GM21619 (cell line): ENCODE results near the gene SRGAP2C.
"Not testable (repeated sequence)": the region's sequence is repeated elsewhere in the genome, so short reads cannot be mapped to it uniquely, and the experiment has no call there.

Experiments used
- ATAC-seq: cut with Tn5 transposase; IDR thresholded peaks from one replicate; pipeline ENCODE4 v1.9.1; 2021; ENCODE audit not compliant: unreplicated experiment

The SRGAP2C gene

DNA sequence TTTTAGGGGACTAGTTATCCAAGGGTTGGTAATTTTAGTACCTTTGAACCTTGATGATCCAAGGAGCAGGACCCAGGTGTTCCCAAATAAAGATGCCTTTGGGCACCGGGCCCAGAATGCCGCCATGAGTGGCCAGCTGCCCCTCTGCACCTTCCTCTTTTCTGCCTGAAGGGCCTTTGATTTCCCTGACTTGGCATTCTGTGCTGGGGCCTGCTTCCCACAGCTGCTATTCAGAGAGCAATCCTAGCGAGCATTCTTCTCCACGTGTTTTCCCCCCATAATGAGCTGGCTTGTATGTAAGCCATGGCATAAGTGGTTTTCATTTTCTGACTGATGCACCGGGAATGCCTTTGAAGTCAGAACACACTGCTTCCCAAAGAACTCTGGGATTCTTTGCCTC is 184.1 kb downstream of the SRGAP2C start:
- not testable (repeated sequence) for ATAC-seq

DNA sequence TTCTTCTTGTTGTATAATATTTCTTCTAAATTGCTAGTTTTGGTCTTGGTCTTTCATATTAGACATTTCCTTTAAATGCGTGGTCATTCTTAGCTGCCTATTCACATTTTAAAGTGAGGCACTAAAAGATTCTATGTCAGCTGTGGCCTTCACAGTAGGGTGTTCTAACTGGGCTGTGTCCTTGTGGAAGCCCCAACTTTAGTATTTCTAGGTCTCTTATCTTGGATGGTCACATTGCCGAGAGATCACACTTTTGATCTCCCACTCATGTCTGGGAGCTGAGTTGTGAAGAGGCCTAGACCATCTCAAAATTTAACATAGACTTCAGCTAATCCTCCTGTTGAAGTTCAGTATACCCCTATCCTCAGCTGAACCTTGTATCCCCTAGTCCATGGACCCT is 185.2 kb downstream of the SRGAP2C start:
- not testable (repeated sequence) for ATAC-seq

DNA sequence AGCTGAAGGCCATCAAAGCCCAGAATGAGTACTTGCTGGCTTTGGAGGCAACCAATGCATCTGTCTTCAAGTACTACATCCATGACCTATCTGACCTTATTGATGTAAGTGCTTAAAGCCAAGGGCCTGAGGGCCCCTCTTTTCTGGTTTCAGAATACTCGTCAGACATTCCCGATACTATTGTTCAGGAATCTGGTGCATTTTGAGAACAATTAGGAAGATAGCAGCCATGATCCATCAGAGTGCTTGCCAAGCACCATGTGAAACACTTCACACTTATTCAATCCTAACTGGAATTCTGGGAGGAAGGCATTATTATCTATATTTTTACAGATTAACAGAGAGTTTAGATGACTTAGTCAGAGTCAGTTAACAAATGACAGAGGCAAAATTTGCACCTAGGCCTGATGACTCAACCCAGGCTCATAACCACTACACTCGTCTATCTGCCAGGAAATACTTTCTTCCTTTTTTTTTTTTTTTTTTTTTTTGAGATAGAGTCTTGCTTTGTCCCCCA is 190.1 kb downstream of the SRGAP2C start:
- ATAC-seq, result not testable (repeated sequence)

DNA sequence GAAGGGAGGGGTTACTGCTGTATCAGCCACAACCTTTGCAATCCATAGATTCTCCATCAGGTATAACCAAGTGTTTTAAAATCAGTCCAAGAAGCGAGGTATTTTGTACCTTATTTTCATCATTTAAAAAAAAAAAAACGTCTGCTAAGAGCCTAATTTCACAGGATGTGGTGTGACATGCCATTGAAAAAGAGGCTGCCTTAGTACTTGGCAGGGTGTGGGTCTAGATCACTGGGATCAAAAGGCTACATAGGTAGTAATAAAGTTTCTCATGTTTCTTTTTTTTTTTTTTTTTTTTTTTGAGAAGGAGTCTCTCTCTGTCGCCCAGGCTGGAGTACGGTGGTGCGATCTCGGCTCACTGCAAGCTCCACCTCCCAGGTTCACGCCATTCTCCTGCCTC is 192.2 kb downstream of the SRGAP2C start:
- ATAC-seq, result not testable (repeated sequence)

DNA sequence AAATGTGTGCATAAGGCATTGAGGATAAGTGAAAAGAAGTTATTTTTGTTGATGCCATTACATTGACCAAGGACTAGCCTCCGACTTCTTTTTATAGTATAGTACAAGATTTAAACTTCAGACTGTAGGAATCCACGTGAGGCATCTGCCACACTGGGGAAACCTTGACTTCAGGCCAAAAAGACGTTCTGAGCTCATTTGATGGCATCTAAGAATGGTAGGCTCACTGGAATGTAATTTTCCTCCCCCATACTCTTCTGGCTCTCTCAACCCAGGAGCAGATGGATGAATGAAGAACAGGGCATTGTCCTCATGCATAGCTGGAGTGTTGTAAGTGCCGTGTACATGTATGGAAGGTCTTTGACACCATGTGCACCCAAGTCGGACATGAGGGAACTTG is 194.0 kb downstream of the SRGAP2C start:
- ATAC-seq, result not testable (repeated sequence)

DNA sequence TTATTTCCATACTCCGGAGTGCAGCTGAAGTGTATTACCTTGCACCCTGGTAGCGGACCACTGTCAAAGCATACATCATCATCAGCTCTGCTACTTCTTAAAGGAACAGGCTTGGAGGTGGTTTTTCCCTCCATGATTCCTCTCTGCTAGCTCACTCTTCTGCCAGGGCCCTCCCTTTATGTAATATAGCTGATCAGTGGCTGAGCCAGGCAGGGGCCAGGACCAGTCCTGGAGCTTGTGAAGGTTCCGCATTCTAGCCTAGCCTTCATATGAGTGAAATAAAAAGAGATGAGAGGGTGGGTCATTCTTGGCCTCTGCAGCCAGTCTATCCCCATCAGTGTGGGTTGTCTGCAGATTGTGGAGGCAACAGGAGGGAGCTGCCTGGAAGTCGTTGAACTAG is 200.0 kb downstream of the SRGAP2C start:
- not testable (repeated sequence) for ATAC-seq

DNA sequence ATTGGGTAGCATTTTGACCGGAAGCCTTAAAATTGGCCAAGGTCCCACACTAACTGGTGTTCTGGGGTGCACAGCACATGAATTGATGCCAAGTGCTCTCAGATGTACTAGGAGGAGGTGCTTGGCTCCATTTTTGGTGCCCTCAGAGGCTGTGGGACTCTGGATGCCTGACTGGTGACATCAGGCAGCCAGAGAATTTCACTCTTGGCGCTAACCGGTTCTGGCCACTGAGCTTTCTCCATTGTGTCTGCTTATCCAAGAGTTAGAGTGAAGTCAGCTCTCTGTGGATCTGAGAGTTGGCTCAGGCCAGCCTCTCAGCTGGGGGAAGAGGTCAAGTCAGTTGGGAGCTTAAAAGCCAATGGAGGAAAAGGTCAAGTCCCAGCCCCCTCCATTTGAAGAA is 200.4 kb downstream of the SRGAP2C start:
- ATAC-seq, result not testable (repeated sequence)

DNA sequence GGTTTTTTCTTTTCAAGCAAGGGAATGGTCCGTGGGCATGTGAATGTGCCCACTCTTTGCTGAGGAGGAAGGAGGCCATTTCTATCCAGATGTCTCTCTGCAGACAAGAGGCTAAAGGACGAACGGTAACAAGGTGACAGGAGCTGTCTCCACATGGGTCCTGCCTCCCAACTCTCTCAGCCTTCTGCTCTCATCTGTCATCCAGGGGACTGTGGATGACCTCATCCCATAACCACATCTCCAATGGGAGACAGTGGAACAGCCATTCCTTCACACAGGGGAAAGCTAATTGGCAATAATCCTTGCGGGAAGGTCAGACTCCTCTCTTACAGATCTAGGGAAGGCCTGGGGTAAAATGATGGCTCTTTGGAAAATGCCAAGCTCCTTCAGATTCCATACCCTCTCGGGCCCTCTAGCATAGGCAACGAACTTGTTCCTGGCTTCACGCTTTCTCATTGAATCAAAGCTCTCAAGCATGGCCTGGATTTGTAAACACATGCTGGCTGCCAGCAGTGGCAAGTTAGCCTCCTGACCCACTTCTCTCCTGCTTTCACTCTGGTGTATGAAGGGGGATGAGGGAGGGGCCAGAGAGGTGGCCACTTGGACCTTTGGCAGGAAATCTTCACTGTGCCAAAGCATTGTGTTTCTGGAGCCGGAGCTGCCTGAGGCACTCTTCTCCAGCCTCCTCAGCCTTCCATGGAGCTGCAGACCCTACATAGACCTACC is 201.0 kb downstream of the SRGAP2C start:
- not testable (repeated sequence) for ATAC-seq

DNA sequence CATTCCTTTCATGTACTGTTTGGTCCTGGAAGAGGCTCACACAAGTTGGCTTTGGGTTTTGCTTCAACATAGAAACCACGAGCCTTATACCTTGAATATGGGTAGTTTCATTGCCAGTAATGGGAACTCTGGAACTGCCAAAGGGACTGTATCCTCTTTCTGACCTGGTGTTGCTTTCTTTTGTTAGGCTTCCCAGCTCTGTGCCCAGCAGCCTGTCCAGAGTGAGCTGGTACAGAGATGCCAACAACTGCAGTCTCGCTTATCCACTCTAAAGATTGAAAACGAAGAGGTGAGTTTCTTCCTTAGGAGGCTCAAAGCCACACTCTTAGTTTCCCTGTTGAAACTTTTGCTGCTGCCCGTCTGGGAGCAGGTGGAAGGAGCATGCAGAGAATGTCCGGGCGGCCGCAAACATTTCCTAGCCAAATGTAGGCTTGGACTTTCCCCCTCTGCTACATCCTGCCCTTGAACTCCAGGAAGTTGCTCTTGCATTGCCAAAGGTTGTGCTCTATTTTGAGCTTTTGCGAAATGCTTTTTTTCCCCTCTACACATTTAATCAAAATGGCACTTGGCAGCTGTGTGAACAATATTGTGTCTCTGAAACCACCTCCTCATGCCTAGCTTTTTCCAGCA is 201.7 kb downstream of the SRGAP2C start:
- ATAC-seq, result not testable (repeated sequence)

DNA sequence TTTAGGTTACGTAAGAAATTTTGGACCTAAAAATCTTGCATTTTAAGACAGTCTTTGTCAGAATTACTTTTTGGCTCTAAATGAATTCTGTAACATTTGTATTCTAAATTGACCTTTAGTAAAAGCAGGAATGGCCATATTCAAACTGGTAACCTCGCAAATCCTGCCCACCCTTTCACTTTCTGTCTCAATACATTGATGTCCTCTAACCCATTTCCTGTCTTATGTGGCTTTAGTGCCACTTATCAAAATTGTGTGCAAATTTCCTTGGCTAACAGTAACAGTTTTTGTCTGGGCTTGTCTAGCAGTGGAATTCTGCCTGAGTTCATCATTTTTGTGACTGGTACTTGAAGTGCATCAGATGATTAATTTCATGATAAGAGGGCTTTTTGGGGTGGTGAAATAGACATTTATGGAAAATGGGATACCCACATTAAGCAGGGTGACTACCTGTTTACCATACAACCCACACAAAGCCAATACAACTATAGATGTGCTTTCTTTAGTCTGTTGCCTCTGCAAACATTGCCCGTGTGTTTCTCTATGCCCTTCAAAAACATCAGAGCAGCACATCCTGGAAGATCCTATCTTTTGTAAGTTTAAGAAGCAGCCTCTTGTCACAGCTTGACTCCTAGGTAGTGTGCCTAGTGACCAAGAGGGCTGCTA is 205.3 kb downstream of the SRGAP2C start:
- ATAC-seq, result not testable (repeated sequence)

DNA sequence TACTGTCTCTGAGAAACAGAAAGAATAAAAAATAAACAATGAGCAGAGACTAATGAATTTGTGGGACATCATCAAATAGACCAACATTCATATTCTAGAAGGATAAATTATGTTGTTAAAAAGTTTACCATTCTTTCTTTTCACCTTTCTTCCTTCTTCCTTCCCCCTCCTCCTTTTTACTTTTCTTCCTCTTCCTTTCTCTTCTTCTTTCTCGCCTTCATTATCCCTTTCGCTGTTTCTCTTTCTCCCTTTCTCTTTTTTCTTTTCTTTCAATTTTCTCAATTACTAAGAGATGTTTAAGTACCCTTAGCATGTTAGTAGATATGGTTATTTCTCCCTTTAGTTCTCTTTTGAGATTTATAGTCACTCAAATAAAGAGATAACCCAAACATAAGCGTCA is 207.4 kb downstream of the SRGAP2C start:
- ATAC-seq, result not testable (repeated sequence)

DNA sequence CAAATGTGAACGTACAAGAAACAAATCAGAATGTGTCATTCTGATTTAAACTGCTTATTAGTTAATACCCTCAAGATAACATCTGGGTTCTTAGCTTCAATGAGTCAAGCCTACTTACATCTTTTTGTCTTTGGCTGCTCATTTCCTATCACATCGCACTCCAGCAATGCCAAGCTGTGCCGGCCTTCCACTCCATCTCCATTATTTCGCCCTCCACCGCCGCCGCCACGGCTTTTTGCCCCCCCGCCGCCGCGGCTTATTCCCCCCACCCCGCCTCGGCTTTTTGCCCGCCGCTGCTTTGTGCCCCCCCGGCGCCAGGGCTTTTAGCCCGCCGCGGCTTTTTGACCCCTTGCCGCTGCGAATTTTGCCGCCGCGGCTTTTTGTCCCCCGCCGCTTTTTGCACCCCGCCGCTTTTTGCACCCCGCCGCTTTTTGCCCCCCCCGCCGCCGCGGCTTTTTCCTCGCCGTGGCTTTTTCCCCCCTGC is 211.0 kb downstream of the SRGAP2C start:
- not testable (repeated sequence) for ATAC-seq

DNA sequence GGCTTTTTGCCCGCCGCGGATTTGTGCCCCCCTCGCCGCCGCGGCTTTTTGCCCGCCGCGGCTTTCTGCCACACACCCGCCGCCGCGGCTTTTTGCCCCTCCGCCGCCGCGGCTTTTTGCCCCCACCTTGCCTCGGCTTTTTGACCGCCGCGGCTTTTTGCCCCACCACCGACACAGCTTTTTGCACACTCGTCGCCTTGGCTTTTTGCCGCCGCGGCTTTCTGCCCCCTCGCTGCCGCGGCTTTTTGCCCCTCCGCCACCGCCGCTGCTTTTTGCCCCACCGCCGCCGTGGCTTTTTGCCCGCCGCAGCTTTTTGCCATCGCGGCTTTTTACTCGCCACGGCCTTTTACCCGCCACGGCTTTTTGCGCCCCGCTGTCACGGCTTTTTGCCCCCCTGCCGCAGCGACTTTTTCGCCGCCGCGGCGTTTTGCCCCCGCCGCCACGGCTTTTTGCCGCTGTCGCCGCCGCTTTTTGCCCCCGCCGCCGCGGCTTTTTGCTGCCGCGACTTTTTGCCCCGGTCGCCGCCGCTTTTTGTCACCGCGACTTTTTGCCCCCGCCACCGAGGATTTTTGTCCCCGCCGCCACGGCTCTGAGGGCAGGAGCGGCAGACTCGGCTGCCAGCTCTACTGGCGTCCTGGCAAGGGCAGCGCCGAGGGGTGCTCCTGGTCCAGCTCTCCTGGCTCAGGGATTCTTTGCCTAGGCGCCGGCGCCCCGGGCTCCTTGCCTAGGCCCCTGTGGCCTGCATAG is 211.7 kb downstream of the SRGAP2C start:
- ATAC-seq, result not testable (repeated sequence)

DNA sequence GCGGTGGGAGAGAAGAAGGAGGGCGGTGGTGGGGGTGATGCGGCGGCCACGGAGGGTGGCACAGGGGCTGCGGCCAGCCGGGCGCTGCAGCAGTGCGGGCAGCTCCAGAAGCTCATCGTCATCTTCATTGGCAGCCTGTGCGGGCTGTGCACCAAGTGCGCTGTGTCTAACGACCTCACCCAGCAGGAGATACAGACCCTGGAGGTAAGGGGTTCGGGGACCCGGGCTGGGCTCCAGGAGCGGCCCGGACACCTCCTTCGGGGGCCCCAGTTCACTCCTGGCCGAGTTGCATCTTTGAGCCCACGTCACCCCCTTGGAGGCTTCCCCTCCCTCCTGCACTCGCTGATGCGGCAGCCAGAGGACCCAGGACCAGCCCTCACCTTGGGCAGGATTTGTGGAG is 212.3 kb downstream of the SRGAP2C start:
- ATAC-seq, result not testable (repeated sequence)

DNA sequence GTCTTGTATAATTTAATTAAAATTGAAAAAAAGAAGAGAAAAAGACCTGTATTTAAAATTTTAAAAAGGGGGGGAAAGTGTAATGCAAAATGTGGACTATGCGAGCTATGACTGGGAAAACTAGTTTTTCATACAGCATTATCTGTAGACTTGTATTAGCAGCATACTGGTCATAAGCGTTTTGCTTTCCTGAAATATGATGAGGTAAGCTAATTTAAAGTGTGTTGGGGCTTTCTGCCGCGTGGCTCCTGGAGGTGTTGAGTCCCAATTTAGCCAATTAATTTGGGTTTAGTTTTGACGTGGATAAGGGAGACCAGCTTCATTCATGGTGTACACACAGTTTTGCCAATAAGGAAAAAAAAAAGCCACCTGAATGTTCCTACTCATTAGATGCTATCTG is 214.4 kb downstream of the SRGAP2C start:
- ATAC-seq, result not testable (repeated sequence)

DNA sequence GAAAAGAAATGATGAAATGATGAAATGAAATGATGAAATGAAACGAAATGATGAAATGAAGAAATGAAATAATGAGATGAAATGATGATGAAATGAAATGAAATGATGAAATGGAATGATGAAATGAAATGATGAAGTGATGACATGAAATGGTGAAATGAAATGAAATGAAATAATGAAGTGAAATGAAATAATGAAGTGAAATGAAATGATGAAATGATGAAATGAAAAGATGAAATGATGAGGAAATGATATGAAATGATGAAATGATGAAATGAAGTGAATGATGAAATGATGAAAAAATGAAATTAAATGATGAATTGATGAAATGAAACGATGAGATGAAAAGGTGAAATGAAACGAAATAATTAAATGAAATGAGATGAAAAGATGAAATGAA is 215.3 kb downstream of the SRGAP2C start:
- ATAC-seq, result not testable (repeated sequence)

DNA sequence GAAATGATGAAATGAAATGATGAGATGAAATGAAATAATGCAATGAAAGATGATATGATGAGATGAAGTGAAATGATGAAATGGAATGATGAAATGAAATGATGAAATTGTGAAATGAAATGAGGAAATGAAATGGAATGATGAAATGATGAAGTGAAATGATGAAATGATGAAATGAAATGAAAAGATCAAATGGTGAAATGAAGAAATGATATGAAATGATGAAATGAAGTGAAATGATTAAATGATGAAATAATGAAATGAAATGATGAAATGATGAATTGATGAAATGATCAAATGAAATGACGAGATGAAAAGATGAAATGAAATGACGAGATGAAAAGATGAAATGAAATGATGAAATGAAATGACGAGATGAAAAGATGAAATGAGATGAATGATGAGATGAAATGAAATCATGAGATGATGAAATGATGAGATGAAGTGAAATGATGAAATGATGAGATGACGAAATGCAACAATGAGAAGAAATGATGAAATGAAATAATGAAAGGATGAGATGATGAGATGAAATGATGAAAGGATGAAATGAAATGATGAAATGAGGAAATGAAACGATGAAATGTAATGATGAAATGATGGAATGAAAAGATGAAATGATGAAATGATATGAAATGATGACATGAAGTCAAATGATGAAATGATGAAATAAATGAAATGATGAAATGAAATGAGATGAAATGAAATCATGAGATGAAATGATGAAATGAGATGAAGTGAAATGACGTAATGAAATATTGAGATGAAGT is 216.0 kb downstream of the SRGAP2C start:
- not testable (repeated sequence) for ATAC-seq

DNA sequence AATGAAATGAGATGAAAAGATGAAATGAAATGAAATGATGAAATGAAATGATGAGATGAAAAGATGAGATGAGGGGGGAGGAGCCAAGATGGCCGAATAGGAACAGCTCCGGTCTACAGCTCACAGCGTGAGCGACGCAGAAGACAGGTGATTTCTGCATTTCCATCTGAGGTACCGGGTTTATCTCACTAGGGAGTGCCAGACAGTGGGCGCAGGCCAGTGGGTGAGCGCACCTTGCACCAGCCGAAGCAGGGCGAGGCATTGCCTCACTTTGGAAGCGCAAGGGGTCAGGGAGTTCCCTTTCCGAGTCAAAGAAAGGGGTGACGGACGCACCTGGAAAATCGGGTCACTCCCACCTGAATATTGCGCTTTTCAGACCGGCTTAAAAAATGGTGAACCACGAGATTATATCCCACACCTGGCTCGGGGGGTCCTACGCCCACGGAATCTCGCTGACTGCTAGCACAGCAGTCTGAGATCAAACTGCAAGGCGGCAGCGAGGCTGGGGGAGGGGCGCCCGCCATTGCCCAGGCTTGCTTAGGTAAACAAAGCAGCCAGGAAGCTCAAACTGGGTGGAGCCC is 216.7 kb downstream of the SRGAP2C start:
- not testable (repeated sequence) for ATAC-seq

DNA sequence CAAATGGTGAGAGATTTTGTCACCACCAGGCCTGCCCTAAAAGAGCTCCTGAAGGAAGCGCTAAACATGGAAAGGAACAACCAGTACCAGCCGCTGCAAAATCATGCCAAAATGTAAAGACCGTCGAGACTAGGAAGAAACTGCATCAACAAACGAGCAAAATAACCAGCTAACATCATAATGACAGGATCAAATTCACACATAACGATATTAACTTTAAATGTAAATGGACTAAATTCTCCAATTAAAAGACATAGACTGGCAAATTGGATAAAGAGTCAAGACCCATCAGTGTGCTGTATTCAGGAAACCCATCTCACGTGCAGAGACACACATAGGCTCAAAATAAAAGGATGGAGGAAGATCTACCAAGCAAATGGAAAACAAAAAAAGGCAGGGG is 218.5 kb downstream of the SRGAP2C start:
- ATAC-seq, result not testable (repeated sequence)

DNA sequence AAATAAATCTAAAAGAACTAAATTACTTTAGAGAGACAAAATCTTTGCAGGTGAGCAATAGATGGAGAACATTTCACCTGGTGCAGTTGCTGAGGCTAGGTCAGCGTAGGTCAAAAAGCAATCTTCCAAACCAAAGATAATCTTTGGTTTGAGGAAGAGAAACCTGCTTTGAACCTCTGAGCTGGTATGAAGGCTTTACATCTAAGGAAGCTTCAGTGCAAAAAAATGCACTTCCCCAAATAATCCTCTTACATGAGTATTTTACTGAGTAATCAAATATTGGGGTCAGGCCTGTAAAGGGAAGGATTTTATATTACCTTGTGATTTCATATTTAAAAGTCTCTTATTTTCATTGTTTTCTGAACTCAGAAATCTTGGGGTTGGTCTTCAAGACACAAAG is 223.6 kb downstream of the SRGAP2C start:
- ATAC-seq, result no peak
